Effector memory CD8-positive, alpha-beta T cell (primary cell): ENCODE results near the gene PTPN23.
"Not testable (repeated sequence)": the region's sequence is repeated elsewhere in the genome, so short reads cannot be mapped to it uniquely, and the experiment has no call there.

Experiments
- ATAC-seq: fragments of 150-1000 bp; cut with Tn5 transposase; replicated peaks from 2 replicates; pipeline ENCODE4 v1.10.0; 2021; ENCODE audit warnings: mild to moderate bottlenecking, moderate library complexity
- DNase-seq, 3 experiments: peaks; one replicate each; pipeline ENCODE4 v3.0.0; 2021
- H3K27ac Mint-ChIP-seq, 2 donors: one replicate each; pipeline ENCODE4 v1.8.0; 2022; ENCODE audit warnings: mild to moderate bottlenecking in 2 of 2, mixed read lengths in 2 of 2, moderate library complexity in 2 of 2
- H3K27me3 Mint-ChIP-seq, 2 donors: one replicate each; pipeline ENCODE4 v1.8.0; 2022; ENCODE audit warnings: mixed read lengths in 2 of 2
- H3K36me3 Mint-ChIP-seq: one replicate; pipeline ENCODE4 v1.8.0; 2022; ENCODE audit warnings: mild to moderate bottlenecking, moderate library complexity, mixed read lengths; ENCODE audit not compliant: insufficient read depth
- H3K4me1 Mint-ChIP-seq, 2 donors: one replicate each; pipeline ENCODE4 v1.8.0; 2022; ENCODE audit warnings: low read depth in 2 of 2, mixed read lengths in 2 of 2
- H3K4me3 Mint-ChIP-seq, 2 donors: one replicate each; pipeline ENCODE4 v1.8.0; 2022; ENCODE audit warnings: mild to moderate bottlenecking in 2 of 2, mixed read lengths in 2 of 2, moderate library complexity in 2 of 2
- H3K9me3 Mint-ChIP-seq, 2 donors: one replicate each; pipeline ENCODE4 v1.8.0; 2022; ENCODE audit warnings: mixed read lengths in 2 of 2

PTPN23 gene

GRCh38 chr3:47359323-47359722, 21.5 kb upstream of the PTPN23 start:
- no peaks in the 10 kb centered on the region for H3K27me3 Mint-ChIP-seq
- peaks cover 2 to 11% of the 10 kb centered on the region in 2 donors for H3K9me3 Mint-ChIP-seq
- H3K4me3 Mint-ChIP-seq = no peak overlapping the region
- no peaks in the 10 kb centered on the region for H3K36me3 Mint-ChIP-seq
- ATAC-seq = no peak
- DNase-seq = no peak
- no peak overlapping the region for H3K27ac Mint-ChIP-seq
- peaks cover 11 to 12% of the 10 kb centered on the region in 2 donors for H3K4me1 Mint-ChIP-seq

GRCh38 chr3:47360110-47360517, 20.7 kb upstream of the PTPN23 start:
- H3K27me3 Mint-ChIP-seq, H3K4me3 Mint-ChIP-seq, H3K36me3 Mint-ChIP-seq, DNase-seq, H3K27ac Mint-ChIP-seq, ATAC-seq: not testable (repeated sequence)
- H3K9me3 Mint-ChIP-seq = peaks cover 2 to 11% of the 10 kb centered on the region in 2 donors
- peaks cover 11 to 12% of the 10 kb centered on the region in 2 donors for H3K4me1 Mint-ChIP-seq

- peaks cover 11 to 12% of the 10 kb centered on the region in 2 donors for H3K4me1 Mint-ChIP-seq
- H3K9me3 Mint-ChIP-seq = peaks cover 2 to 11% of the 10 kb centered on the region in 2 donors
- peak overlapping the region; percentile 47 to 85 for H3K27ac Mint-ChIP-seq
- no peaks in the 10 kb centered on the region for H3K36me3 Mint-ChIP-seq
- ATAC-seq (peak; percentile 72), DNase-seq (no peak)
- H3K4me3 Mint-ChIP-seq = peak overlapping the region; percentile 17 to 32
- no peaks in the 10 kb centered on the region for H3K27me3 Mint-ChIP-seq
Observed at GRCh38 chr3:47362701-47363100, 18.1 kb upstream of the PTPN23 start.

- H3K4me1 Mint-ChIP-seq = peaks cover 11 to 12% of the 10 kb centered on the region in 2 donors
- no peak for DNase-seq
- no peaks in the 10 kb centered on the region for H3K36me3 Mint-ChIP-seq
- no peak overlapping the region for H3K27ac Mint-ChIP-seq
- ATAC-seq = no peak
- H3K9me3 Mint-ChIP-seq = peaks cover 0 to under 1% of the 10 kb centered on the region in 2 donors
- peaks cover 5 to 15% of the 10 kb centered on the region in 2 donors for H3K27me3 Mint-ChIP-seq
- no peak overlapping the region for H3K4me3 Mint-ChIP-seq
Observed at GRCh38 chr3:47365213-47366153, 15.3 kb upstream of the PTPN23 start.

- ATAC-seq = no peak
- Mint-ChIP-seq H3K4me3 (no peak overlapping the region), H3K27me3 (peaks cover 5 to 20% of the 10 kb centered on the region in 2 donors), H3K9me3 (no peaks in the 10 kb centered on the region), H3K36me3 (no peaks in the 10 kb centered on the region), H3K4me1 (peaks cover 11 to 12% of the 10 kb centered on the region in 2 donors), H3K27ac (no peak overlapping the region)
- DNase-seq = no peak
Observed at GRCh38 chr3:47366833-47367232, 14.0 kb upstream of the PTPN23 start.

GRCh38 chr3:47367631-47368030, 13.2 kb upstream of the PTPN23 start:
- ATAC-seq (no peak), DNase-seq (no peak)
- no peak overlapping the region for H3K27ac Mint-ChIP-seq
- no peak overlapping the region for H3K4me3 Mint-ChIP-seq
- H3K9me3 Mint-ChIP-seq = no peaks in the 10 kb centered on the region
- H3K27me3 Mint-ChIP-seq = peaks cover 11 to 28% of the 10 kb centered on the region in 2 donors
- peaks cover 6% of the 10 kb centered on the region in 2 donors for H3K4me1 Mint-ChIP-seq
- no peaks in the 10 kb centered on the region for H3K36me3 Mint-ChIP-seq

GRCh38 chr3:47370020-47370419, 10.8 kb upstream of the PTPN23 start:
- not testable (repeated sequence) for H3K27ac Mint-ChIP-seq, H3K36me3 Mint-ChIP-seq, H3K4me3 Mint-ChIP-seq, H3K9me3 Mint-ChIP-seq, ATAC-seq, DNase-seq, H3K4me1 Mint-ChIP-seq
- peaks cover 16 to 32% of the 10 kb centered on the region in 2 donors for H3K27me3 Mint-ChIP-seq

GRCh38 chr3:47370887-47371697, 9.7 kb upstream of the PTPN23 start:
- Mint-ChIP-seq H3K4me3 (no peak overlapping the region), H3K27ac (peak overlapping the region in 1 of 2 donors; percentile 61), H3K4me1 (no peaks in the 10 kb centered on the region), H3K27me3 (peaks cover 16 to 41% of the 10 kb centered on the region in 2 donors), H3K9me3 (no peaks in the 10 kb centered on the region), H3K36me3 (no peaks in the 10 kb centered on the region)
- ATAC-seq (no peak), DNase-seq (peak in 1 of 3 experiments; percentile 15)

- Mint-ChIP-seq H3K36me3 (no peaks in the 10 kb centered on the region), H3K4me1 (peaks cover 7 to 8% of the 10 kb centered on the region in 2 donors)
Observed at GRCh38 chr3:47374587-47374986, 6.2 kb upstream of the PTPN23 start.

GRCh38 chr3:47376393-47376792, 4.4 kb upstream of the PTPN23 start:
- peak overlapping the region in 1 of 2 donors; percentile 72 for H3K27ac Mint-ChIP-seq
- H3K36me3 Mint-ChIP-seq = peaks cover 15% of the 10 kb centered on the region
- no peaks in the 10 kb centered on the region for H3K9me3 Mint-ChIP-seq
- ATAC-seq (no peak), DNase-seq (no peak)
- peaks cover 20 to 21% of the 10 kb centered on the region in 2 donors for H3K4me1 Mint-ChIP-seq
- no peak overlapping the region for H3K4me3 Mint-ChIP-seq
- H3K27me3 Mint-ChIP-seq = peaks cover 11 to 25% of the 10 kb centered on the region in 2 donors

More at GRCh38 chr3:47374587-47374986, 6.2 kb upstream of the PTPN23 start:
- ATAC-seq (no peak), DNase-seq (no peak)
- no peak overlapping the region for H3K4me3 Mint-ChIP-seq
- no peaks in the 10 kb centered on the region for H3K9me3 Mint-ChIP-seq
- H3K27me3 Mint-ChIP-seq = peaks cover 13 to 34% of the 10 kb centered on the region in 2 donors
- H3K27ac Mint-ChIP-seq = peak overlapping the region in 1 of 2 donors; percentile 1

GRCh38 chr3:47377186-47377585, 3.6 kb upstream of the PTPN23 start:
- Mint-ChIP-seq H3K4me1 (peaks cover 26 to 28% of the 10 kb centered on the region in 2 donors), H3K4me3 (no peak overlapping the region), H3K27me3 (peaks cover 10 to 17% of the 10 kb centered on the region in 2 donors), H3K27ac (peak overlapping the region in 1 of 2 donors; percentile 72), H3K36me3 (peaks cover 19% of the 10 kb centered on the region), H3K9me3 (no peaks in the 10 kb centered on the region)
- DNase-seq (no peak), ATAC-seq (no peak)

GRCh38 chr3:47378869-47379268, 2.0 kb upstream of the PTPN23 start:
- Mint-ChIP-seq H3K4me3 (peak overlapping the region in 1 of 2 donors; percentile 95), H3K9me3 (no peaks in the 10 kb centered on the region), H3K27me3 (peaks cover 0 to 9% of the 10 kb centered on the region in 2 donors), H3K4me1 (peaks cover 37 to 41% of the 10 kb centered on the region in 2 donors), H3K36me3 (peaks cover 21% of the 10 kb centered on the region), H3K27ac (no peak overlapping the region)
- DNase-seq (no peak), ATAC-seq (no peak)

- Mint-ChIP-seq H3K4me3 (peak overlapping the region; percentile 95 to 99), H3K27ac (peak overlapping the region; percentile 97 to 100), H3K4me1 (peaks cover 39 to 41% of the 10 kb centered on the region in 2 donors), H3K9me3 (no peaks in the 10 kb centered on the region), H3K36me3 (peaks cover 22% of the 10 kb centered on the region), H3K27me3 (peaks cover 0 to 9% of the 10 kb centered on the region in 2 donors)
- DNase-seq = no peak
- ATAC-seq = no peak
Observed at GRCh38 chr3:47379411-47379899, 1.4 kb upstream of the PTPN23 start.
